Measurements from ENCODE around the gene BTG1.
A peak's percentile ranks its signal among the peaks of the same experiment; 100 is the strongest.

The BTG1 gene

GRCh38 chr12:92145731-92146496, at the start of gene BTG1:
Gene BTG1, minus strand, starts transcription at chr12:92145846. Its CDS starts 311 bp downstream, at chr12:92145535.
- peak; percentile 86 to 99 for DNase-seq (ENCODE audit: low read depth in 2 of 2)

- DNase-seq (ENCODE audit: low read depth in 2 of 2) = no peak
Measured at GRCh38 chr12:92194561-92194960, 48.9 kb upstream of the BTG1 start.

GRCh38 chr12:92193846-92194245, 48.2 kb upstream of the BTG1 start:
- DNase-seq (ENCODE audit: low read depth in 2 of 2) = no peak

- no peak for DNase-seq (ENCODE audit: low read depth in 2 of 2)
Measured at GRCh38 chr12:92193063-92193462, 47.4 kb upstream of the BTG1 start.

- DNase-seq (ENCODE audit: low read depth in 2 of 2) = no peak
Measured at GRCh38 chr12:92192360-92192759, 46.7 kb upstream of the BTG1 start.

- DNase-seq (ENCODE audit: low read depth in 2 of 2) = no peak
Measured at GRCh38 chr12:92191061-92191460, 45.4 kb upstream of the BTG1 start.

GRCh38 chr12:92188517-92189188, 43.0 kb upstream of the BTG1 start:
- DNase-seq (ENCODE audit: low read depth in 2 of 2) = no peak

GRCh38 chr12:92186038-92186470, 40.4 kb upstream of the BTG1 start:
- no peak for DNase-seq (ENCODE audit: low read depth in 2 of 2)

- DNase-seq (ENCODE audit: low read depth in 2 of 2) = no peak
Measured at GRCh38 chr12:92185052-92185451, 39.4 kb upstream of the BTG1 start.

- no peak for DNase-seq (ENCODE audit: low read depth in 2 of 2)
Measured at GRCh38 chr12:92183575-92183974, 37.9 kb upstream of the BTG1 start.

- DNase-seq (ENCODE audit: low read depth in 2 of 2) = no peak
Measured at GRCh38 chr12:92178340-92178739, 32.7 kb upstream of the BTG1 start.

GRCh38 chr12:92176646-92177045, 31.0 kb upstream of the BTG1 start:
- no peak for DNase-seq (ENCODE audit: low read depth in 2 of 2)

GRCh38 chr12:92175961-92176360, 30.3 kb upstream of the BTG1 start:
- no peak for DNase-seq (ENCODE audit: low read depth in 2 of 2)

- no peak for DNase-seq (ENCODE audit: low read depth in 2 of 2)
Measured at GRCh38 chr12:92170050-92170449, 24.4 kb upstream of the BTG1 start.

- no peak for DNase-seq (ENCODE audit: low read depth in 2 of 2)
Measured at GRCh38 chr12:92167075-92167474, 21.4 kb upstream of the BTG1 start.

GRCh38 chr12:92164712-92165111, 19.1 kb upstream of the BTG1 start:
- no peak for DNase-seq (ENCODE audit: low read depth in 2 of 2)

GRCh38 chr12:92162079-92162478, 16.4 kb upstream of the BTG1 start:
- DNase-seq (ENCODE audit: low read depth in 2 of 2) = no peak

GRCh38 chr12:92158796-92159439, 13.3 kb upstream of the BTG1 start:
- no peak for DNase-seq (ENCODE audit: low read depth in 2 of 2)

GRCh38 chr12:92156704-92157395, 11.2 kb upstream of the BTG1 start:
- DNase-seq (ENCODE audit: low read depth in 2 of 2) = no peak

- no peak for DNase-seq (ENCODE audit: low read depth in 2 of 2)
Measured at GRCh38 chr12:92156139-92156538, 10.5 kb upstream of the BTG1 start.

GRCh38 chr12:92155733-92156132, 10.1 kb upstream of the BTG1 start:
- no peak for DNase-seq (ENCODE audit: low read depth in 2 of 2)

GRCh38 chr12:92151916-92152315, 6.3 kb upstream of the BTG1 start:
- no peak for DNase-seq (ENCODE audit: low read depth in 2 of 2)
